Right atrium auricular region (tissue), 2 donors: ENCODE measurements around the gene RNF220. TPM values are rescaled to one million over a fixed set of nuclear protein-coding genes. Genes with fewer than 3 reads are reported as not detected.

ENCODE experiments used
- DNase-seq: peaks from one replicate; pipeline ENCODE4 v3.0.0-alpha.2; 2019; ENCODE audit warnings: low spot score
- H3K27ac ChIP-seq, 2 donors: fragments of 200-600 bp; sonication (generic); 1 replicate in 1 of 2; 2 replicates in 1 of 2; pipeline ENCODE4 v1.5.1; 2016 to 2019
- H3K27me3 ChIP-seq, 2 donors: fragments of 200-600 bp; sonication (generic); one replicate each; pipeline versions ENCODE4 v1.5.1 to v1.6.0; 2017 to 2019
- H3K36me3 ChIP-seq: fragments of 200-600 bp; sonication (generic); one replicate; pipeline ENCODE4 v1.5.1; 2016
- H3K4me1 ChIP-seq, 2 donors: fragments of 200-600 bp; sonication (generic); one replicate each; pipeline versions ENCODE4 v1.5.1 to v1.6.0; 2017 to 2019
- H3K4me3 ChIP-seq, 2 donors: fragments of 200-600 bp; sonication (generic); 1 replicate in 1 of 2; 2 replicates in 1 of 2; pipeline ENCODE4 v1.5.1; 2017 to 2019; ENCODE audit warnings: mild to moderate bottlenecking in 1 of 2, moderate library complexity in 1 of 2
- H3K9me3 ChIP-seq, 2 donors: fragments of 200-600 bp; sonication (generic); one replicate each; pipeline ENCODE4 v1.5.1; 2019
- total RNA-seq, 2 donors: library from RNA; depleted of rRNA; stranded (reverse); fragments of >200 nt; gene quantifications; one replicate each; pipeline ENCODE4 v1.1.0, GENCODE V29; 2016
- TF ChIP-seq, protein P1 (sequence below), 2 donors: fragments of 200-600 bp; sonication (generic); IDR thresholded peaks; one replicate each; pipeline ENCODE4 v1.5.1; 2019; ENCODE audit warnings: antibody characterized with exemption in 2 of 2

Gene RNF220
- total RNA-seq, 2 donors from 2014 or later: 76.1 to 91.6 TPM

DNA sequence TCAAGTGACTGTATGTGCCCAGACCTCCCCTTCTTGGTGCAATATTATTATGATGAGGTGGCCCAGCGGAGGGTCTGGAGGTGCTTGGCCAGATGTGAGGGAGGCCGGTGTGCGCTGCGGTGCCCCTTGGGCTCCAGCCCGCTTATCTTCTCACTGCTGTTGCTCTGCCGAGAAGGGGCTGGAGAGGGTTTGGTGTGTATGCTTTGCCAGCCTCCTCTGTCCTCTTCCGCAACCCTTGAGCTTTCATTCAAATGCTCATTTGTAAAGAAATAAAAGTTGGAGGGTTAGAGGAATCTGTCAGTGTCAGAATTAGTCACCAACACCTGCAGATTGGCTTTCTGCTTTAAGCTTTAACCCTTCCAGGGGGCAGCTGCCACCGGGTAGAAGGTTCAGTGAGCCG is 19.7 kb downstream of the RNF220 start:
- no peaks in the 10 kb centered on the region for H3K9me3 ChIP-seq
- no peak for DNase-seq
- TF ChIP-seq, protein P1, sequence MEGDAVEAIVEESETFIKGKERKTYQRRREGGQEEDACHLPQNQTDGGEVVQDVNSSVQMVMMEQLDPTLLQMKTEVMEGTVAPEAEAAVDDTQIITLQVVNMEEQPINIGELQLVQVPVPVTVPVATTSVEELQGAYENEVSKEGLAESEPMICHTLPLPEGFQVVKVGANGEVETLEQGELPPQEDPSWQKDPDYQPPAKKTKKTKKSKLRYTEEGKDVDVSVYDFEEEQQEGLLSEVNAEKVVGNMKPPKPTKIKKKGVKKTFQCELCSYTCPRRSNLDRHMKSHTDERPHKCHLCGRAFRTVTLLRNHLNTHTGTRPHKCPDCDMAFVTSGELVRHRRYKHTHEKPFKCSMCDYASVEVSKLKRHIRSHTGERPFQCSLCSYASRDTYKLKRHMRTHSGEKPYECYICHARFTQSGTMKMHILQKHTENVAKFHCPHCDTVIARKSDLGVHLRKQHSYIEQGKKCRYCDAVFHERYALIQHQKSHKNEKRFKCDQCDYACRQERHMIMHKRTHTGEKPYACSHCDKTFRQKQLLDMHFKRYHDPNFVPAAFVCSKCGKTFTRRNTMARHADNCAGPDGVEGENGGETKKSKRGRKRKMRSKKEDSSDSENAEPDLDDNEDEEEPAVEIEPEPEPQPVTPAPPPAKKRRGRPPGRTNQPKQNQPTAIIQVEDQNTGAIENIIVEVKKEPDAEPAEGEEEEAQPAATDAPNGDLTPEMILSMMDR (IDR thresholded peaks at IDR 0.05): no peak
- H3K4me3 ChIP-seq: no peak overlapping the region
- peaks cover 0 to 32% of the 10 kb centered on the region in 2 donors for H3K4me1 ChIP-seq
- no peak overlapping the region for H3K27ac ChIP-seq
- H3K36me3 ChIP-seq: no peaks in the 10 kb centered on the region
- peaks cover 2 to 6% of the 10 kb centered on the region in 2 donors for H3K27me3 ChIP-seq

- H3K9me3 ChIP-seq: no peaks in the 10 kb centered on the region
- H3K27ac ChIP-seq: no peak overlapping the region
- DNase-seq: no peak
- no peaks in the 10 kb centered on the region for H3K36me3 ChIP-seq
- H3K4me3 ChIP-seq: no peak overlapping the region
- H3K27me3 ChIP-seq: no peaks in the 10 kb centered on the region
- TF ChIP-seq, protein P1 (IDR thresholded peaks at IDR 0.05): no peak
- peaks cover 0 to 32% of the 10 kb centered on the region in 2 donors for H3K4me1 ChIP-seq
Observed at GRCh38 chr1:44425341-44426082, 20.5 kb downstream of the RNF220 start.

- Histone ChIP-seq H3K36me3 (no peaks in the 10 kb centered on the region), H3K4me1 (no peaks in the 10 kb centered on the region), H3K4me3 (no peak overlapping the region), H3K27me3 (no peaks in the 10 kb centered on the region), H3K27ac (no peak overlapping the region), H3K9me3 (no peaks in the 10 kb centered on the region)
- TF ChIP-seq, protein P1 (IDR thresholded peaks at IDR 0.05): no peak
- no peak for DNase-seq
Observed at GRCh38 chr1:44431861-44432260, 26.8 kb downstream of the RNF220 start.

GRCh38 chr1:44433209-44433608 is 28.2 kb downstream of the RNF220 start:
- TF ChIP-seq, protein P1 (IDR thresholded peaks at IDR 0.05): no peak
- no peak overlapping the region for H3K27ac ChIP-seq
- no peak for DNase-seq
- no peaks in the 10 kb centered on the region for H3K27me3 ChIP-seq
- H3K4me1 ChIP-seq: no peaks in the 10 kb centered on the region
- no peaks in the 10 kb centered on the region for H3K9me3 ChIP-seq
- no peaks in the 10 kb centered on the region for H3K36me3 ChIP-seq
- H3K4me3 ChIP-seq: no peak overlapping the region

- Histone ChIP-seq H3K36me3 (no peaks in the 10 kb centered on the region), H3K27ac (no peak overlapping the region), H3K27me3 (no peaks in the 10 kb centered on the region), H3K4me1 (no peaks in the 10 kb centered on the region), H3K4me3 (no peak overlapping the region), H3K9me3 (no peaks in the 10 kb centered on the region)
- TF ChIP-seq, protein P1 (IDR thresholded peaks at IDR 0.05): no peak
- no peak for DNase-seq
Observed at GRCh38 chr1:44436401-44437106, 31.5 kb downstream of the RNF220 start.
